MCF 10A (cell line): Measurements from ENCODE around the gene RCAN2. TPM values are rescaled to one million over a fixed set of nuclear protein-coding genes. Genes with fewer than 3 reads are reported as not detected.

Experiments
- BruUV-seq: library from RNA; stranded (reverse); fragments of 400-500 nt; replicated peaks from 2 replicates; lab custom pipeline; 2021; lab: Mats Ljungman, UMichigan
- CTCF ChIA-PET: fragments of 300-600 bp; sonication (Branson Sonifier 250); formaldehyde crosslinking; extraction: SDS; loops from one replicate; lab custom pipeline; 2021; ENCODE audit warnings: antibody characterized with exemption, inconsistent platforms; lab: Yijun Ruan, JAX
- POLR2A ChIA-PET: fragments of 300-600, 350-650 bp; sonication (Branson Sonifier 250); formaldehyde crosslinking; extraction: SDS; loops from one replicate; lab custom pipeline; 2020; ENCODE audit warnings: antibody characterized with exemption, inconsistent platforms; lab: Yijun Ruan, JAX
- DNase-seq: peaks from one replicate; pipeline ENCODE4 v3.0.0-alpha.2; 2018; ENCODE audit not compliant: unreplicated experiment
- H3K27ac Mint-ChIP-seq: one replicate; pipeline ENCODE4 v1.8.0; 2022; ENCODE audit warnings: mild to moderate bottlenecking, low read depth, mixed read lengths; ENCODE audit not compliant: unreplicated experiment
- H3K27me3 Mint-ChIP-seq: one replicate; pipeline ENCODE4 v1.8.0; 2022; ENCODE audit warnings: mixed read lengths; ENCODE audit not compliant: insufficient read depth, unreplicated experiment
- H3K36me3 Mint-ChIP-seq: one replicate; pipeline ENCODE4 v1.8.0; 2022; ENCODE audit warnings: mild to moderate bottlenecking, moderate library complexity, mixed read lengths; ENCODE audit not compliant: insufficient read depth, unreplicated experiment
- H3K4me1 Mint-ChIP-seq: one replicate; pipeline ENCODE4 v1.8.0; 2022; ENCODE audit warnings: mixed read lengths; ENCODE audit not compliant: insufficient read depth, unreplicated experiment
- H3K4me3 Mint-ChIP-seq: one replicate; pipeline ENCODE4 v1.8.0; 2022; ENCODE audit warnings: mild to moderate bottlenecking, moderate library complexity, mixed read lengths; ENCODE audit not compliant: unreplicated experiment
- H3K9me3 Mint-ChIP-seq: one replicate; pipeline ENCODE4 v1.8.0; 2022; ENCODE audit warnings: mixed read lengths; ENCODE audit not compliant: unreplicated experiment
- intact Hi-C: fragments of 100-400 bp; cut with micrococcal nuclease; formaldehyde crosslinking; loops from 2 replicates; pipeline ENCODE4 v1.14.1; 2022
- total RNA-seq: library from RNA; stranded (reverse); gene quantifications from 2 replicates; pipeline ENCODE4 v1.2.3, GENCODE V29; 2022
- TF ChIP-seq, protein P1 (sequence below): fragments of 200-600 bp; IDR thresholded peaks from one replicate; pipeline ENCODE4 v1.8.0; 2022; ENCODE audit warnings: antibody characterized with exemption, mild to moderate bottlenecking; ENCODE audit not compliant: unreplicated experiment

RCAN2 gene
- total RNA-seq, 1 experiment from 2014 or later, result 0.09 TPM

DNA sequence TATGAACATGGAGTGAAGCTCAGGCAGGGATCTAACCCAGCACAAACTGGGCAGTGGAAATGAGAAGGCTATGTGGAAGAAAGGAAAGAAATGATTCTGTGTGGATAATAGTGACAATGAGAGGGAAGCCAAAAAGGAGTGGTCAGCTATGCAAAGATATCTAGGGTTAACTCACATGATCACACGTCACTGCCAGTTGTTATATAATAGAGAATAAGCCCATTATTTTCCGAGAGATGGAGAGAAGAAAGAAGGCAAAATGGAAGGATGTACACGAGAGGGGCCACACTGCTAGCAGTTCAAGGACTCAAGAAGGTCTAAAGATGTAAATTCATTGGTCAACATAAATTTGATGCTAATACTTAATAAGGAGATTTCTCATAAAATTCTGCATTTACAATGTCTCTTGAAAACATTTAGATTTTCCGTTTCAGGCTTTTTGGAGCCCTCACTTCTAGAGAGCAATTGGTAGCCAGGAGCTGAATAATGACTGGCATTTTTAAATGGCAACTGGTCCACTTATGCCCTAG, 18.8 kb upstream of the RCAN2 start:
- intact Hi-C loops, result no loop called here
- DNase-seq, result no peak
- TF ChIP-seq, protein P1, sequence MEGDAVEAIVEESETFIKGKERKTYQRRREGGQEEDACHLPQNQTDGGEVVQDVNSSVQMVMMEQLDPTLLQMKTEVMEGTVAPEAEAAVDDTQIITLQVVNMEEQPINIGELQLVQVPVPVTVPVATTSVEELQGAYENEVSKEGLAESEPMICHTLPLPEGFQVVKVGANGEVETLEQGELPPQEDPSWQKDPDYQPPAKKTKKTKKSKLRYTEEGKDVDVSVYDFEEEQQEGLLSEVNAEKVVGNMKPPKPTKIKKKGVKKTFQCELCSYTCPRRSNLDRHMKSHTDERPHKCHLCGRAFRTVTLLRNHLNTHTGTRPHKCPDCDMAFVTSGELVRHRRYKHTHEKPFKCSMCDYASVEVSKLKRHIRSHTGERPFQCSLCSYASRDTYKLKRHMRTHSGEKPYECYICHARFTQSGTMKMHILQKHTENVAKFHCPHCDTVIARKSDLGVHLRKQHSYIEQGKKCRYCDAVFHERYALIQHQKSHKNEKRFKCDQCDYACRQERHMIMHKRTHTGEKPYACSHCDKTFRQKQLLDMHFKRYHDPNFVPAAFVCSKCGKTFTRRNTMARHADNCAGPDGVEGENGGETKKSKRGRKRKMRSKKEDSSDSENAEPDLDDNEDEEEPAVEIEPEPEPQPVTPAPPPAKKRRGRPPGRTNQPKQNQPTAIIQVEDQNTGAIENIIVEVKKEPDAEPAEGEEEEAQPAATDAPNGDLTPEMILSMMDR, result no peak
- peaks cover 14% of the 10 kb centered on the region for H3K4me1 Mint-ChIP-seq
- H3K36me3 Mint-ChIP-seq, result no peaks in the 10 kb centered on the region
- ChIA-PET POLR2A (interaction anchor here (0.6 kb wide), 1 partner anchor 17 kb away, joined by 3 read pairs; no protein-coding TSS in a partner anchor), CTCF (interaction anchor here (0.7 to 0.9 kb wide), 2 partner anchors 8 to 20 kb away, joined by 3 read pairs; no protein-coding TSS in a partner anchor)
- no peak overlapping the region for H3K27ac Mint-ChIP-seq
- no peaks in the 10 kb centered on the region for H3K27me3 Mint-ChIP-seq
- BruUV-seq, result no TSS peak
- H3K9me3 Mint-ChIP-seq, result no peaks in the 10 kb centered on the region
- no peak overlapping the region for H3K4me3 Mint-ChIP-seq

DNA sequence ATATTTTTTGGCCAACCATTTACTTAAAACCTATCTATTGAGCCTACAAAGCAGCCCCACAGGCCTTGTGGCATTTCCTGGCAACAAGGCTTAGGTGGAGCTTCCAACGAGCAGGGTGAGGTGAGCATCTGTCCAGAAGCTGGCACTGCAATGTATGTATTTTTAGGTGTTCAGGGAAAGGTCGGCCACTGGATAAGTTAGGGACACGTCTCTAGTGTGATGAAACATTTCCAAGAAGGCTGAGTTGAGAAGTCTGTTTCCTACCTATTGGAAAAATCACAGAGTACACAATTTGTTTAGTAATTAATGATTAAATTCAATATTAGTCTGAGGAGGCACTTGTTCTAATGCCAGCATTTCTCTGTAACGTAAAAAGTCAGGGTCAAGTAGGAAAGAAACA, 17.8 kb upstream of the RCAN2 start:
- no peak overlapping the region for H3K4me3 Mint-ChIP-seq
- H3K9me3 Mint-ChIP-seq, result no peaks in the 10 kb centered on the region
- peaks cover 14% of the 10 kb centered on the region for H3K4me1 Mint-ChIP-seq
- no peak for DNase-seq
- intact Hi-C loops, result no loop called here
- ChIA-PET POLR2A (no interaction called here), CTCF (interaction anchor here (0.6 kb wide), 1 partner anchor 118 kb away, joined by 3 read pairs; no protein-coding TSS in a partner anchor)
- no peaks in the 10 kb centered on the region for H3K36me3 Mint-ChIP-seq
- TF ChIP-seq, protein P1, result no peak
- no peak overlapping the region for H3K27ac Mint-ChIP-seq
- no peaks in the 10 kb centered on the region for H3K27me3 Mint-ChIP-seq
- no TSS peak for BruUV-seq

DNA sequence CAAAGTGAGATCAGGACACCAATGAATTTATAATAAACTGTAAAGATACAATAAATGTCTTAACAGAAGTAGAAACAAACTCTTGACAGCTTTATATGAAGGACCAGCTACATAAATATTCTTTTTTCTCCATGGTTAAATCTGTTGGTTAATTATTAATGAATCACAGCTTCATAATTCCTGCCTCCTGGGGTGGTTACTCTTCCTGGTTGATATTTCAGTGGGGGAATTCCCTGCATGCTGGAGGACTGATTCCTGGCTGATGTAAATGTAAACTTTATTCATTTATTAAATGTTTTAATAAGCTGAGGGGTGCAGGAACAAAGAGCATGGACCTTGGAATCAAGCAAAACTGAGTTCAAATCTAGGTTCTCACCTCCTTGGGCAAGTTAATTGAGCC, 16.2 kb upstream of the RCAN2 start:
- TF ChIP-seq, protein P1, result no peak
- Mint-ChIP-seq H3K36me3 (no peaks in the 10 kb centered on the region), H3K4me1 (peaks cover 14% of the 10 kb centered on the region), H3K9me3 (no peaks in the 10 kb centered on the region), H3K27me3 (no peaks in the 10 kb centered on the region), H3K27ac (no peak overlapping the region), H3K4me3 (no peak overlapping the region)
- ChIA-PET CTCF (interaction anchor here (1.0 kb wide), 1 partner anchor 82 kb away, joined by 3 read pairs; no protein-coding TSS in a partner anchor), POLR2A (no interaction called here)
- DNase-seq, result no peak
- intact Hi-C loops, result no loop called here
- BruUV-seq, result no TSS peak

DNA sequence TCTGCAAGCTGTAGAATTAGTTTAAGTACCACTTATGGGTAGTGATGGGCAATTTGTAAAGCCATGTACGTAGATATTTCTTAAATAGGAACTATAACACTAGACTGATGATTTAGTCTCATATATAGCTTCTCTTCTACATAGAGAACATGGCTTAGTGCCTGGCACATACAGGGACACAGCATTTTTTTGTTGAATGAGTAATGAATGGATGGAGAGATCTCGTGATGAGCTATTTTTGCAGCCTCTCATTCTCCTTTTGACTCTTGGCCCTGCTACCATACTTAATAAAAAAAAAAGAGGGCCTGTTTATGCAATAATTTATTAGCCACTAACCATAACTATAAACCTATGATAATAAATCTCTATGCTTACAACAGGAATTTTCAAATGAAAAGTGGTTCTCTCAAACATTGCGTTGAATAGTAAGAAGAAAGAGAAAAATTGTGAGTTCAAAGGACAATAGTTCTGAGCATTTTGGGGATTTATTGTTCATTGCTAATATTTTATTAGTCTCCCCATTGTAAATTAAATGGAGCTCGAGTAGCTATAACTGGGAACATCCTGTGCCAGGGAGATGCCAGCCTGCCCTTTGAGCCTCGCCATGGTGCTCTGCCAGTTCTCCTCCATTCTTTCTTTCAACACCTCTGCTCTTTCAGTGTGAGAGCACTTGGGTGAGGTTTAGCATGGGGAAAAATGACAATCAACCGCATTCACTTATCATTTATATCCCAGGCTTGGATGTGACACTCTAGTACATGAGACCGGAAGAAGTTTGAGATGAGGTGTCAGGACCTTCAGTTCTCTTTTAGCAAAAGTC, 14.7 kb upstream of the RCAN2 start:
- Mint-ChIP-seq H3K4me1 (peaks cover 17% of the 10 kb centered on the region), H3K27me3 (peaks cover 3% of the 10 kb centered on the region), H3K36me3 (no peaks in the 10 kb centered on the region), H3K4me3 (no peak overlapping the region), H3K9me3 (no peaks in the 10 kb centered on the region), H3K27ac (no peak overlapping the region)
- intact Hi-C loops, result no loop called here
- no TSS peak for BruUV-seq
- POLR2A ChIA-PET, result interaction anchor here (0.6 to 0.7 kb wide), 3 partner anchors 70 to 695 kb away, joined by 3 read pairs; no protein-coding TSS in a partner anchor
- no peak for DNase-seq
- TF ChIP-seq, protein P1, result no peak
- CTCF ChIA-PET, result interaction anchor here (0.7 kb wide), 1 partner anchor 379 kb away, joined by 5 read pairs; no protein-coding TSS in a partner anchor
